Endodermal cell (in vitro differentiated cells): ENCODE measurements around the gene GNAQ. TPM values are rescaled to one million over a fixed set of nuclear protein-coding genes. Genes with fewer than 3 reads are reported as not detected.

ENCODE experiments used
- DNase-seq: peaks from one replicate; pipeline ENCODE4 v3.0.0-alpha.2; 2017
- H3K27ac ChIP-seq: 2 replicates; pipeline ENCODE4 v1.5.1; 2013; ENCODE audit warnings: mild to moderate bottlenecking, low read depth, low read length, moderate library complexity
- H3K27me3 ChIP-seq: 2 replicates; pipeline ENCODE4 v1.6.1; 2013; ENCODE audit warnings: mild to moderate bottlenecking, low read length, moderate library complexity; ENCODE audit not compliant: insufficient read depth, control insufficient read depth, poor library complexity, severe bottlenecking
- H3K36me3 ChIP-seq: 2 replicates; pipeline ENCODE4 v1.7.0; 2013; ENCODE audit warnings: mild to moderate bottlenecking, low read length, moderate library complexity; ENCODE audit not compliant: control insufficient read depth, insufficient read depth
- H3K4me1 ChIP-seq: one replicate; pipeline ENCODE4 v1.7.0; 2013; ENCODE audit warnings: low read length; ENCODE audit not compliant: control insufficient read depth, insufficient read depth
- H3K4me3 ChIP-seq: 2 replicates; pipeline ENCODE4 v1.5.1; 2013; ENCODE audit warnings: mild to moderate bottlenecking, low read length, moderate library complexity
- H3K9ac ChIP-seq: 2 replicates; pipeline ENCODE4 v1.6.1; 2013; ENCODE audit warnings: mild to moderate bottlenecking, low read length, moderate library complexity; ENCODE audit not compliant: poor library complexity, severe bottlenecking; ENCODE audit errors: extremely low read depth
- H3K9me3 ChIP-seq: 2 replicates; pipeline ENCODE4 v1.6.1; 2013; ENCODE audit warnings: mild to moderate bottlenecking, low read length, moderate library complexity; ENCODE audit not compliant: control insufficient read depth
- H3K27ac Mint-ChIP-seq: 2 replicates; pipeline ENCODE4 v1.8.0; 2020; ENCODE audit warnings: mixed read lengths
- H3K27me3 Mint-ChIP-seq: 2 replicates; pipeline ENCODE4 v1.8.0; 2021; ENCODE audit warnings: mild to moderate bottlenecking, mixed read lengths; ENCODE audit not compliant: insufficient read depth
- H3K36me3 Mint-ChIP-seq: 2 replicates; pipeline ENCODE4 v1.8.0; 2020; ENCODE audit warnings: low read depth, mixed read lengths
- H3K4me1 Mint-ChIP-seq: 2 replicates; pipeline ENCODE4 v1.8.0; 2020; ENCODE audit warnings: mixed read lengths
- H3K4me3 Mint-ChIP-seq: 2 replicates; pipeline ENCODE4 v1.8.0; 2020; ENCODE audit warnings: mild to moderate bottlenecking, moderate library complexity, mixed read lengths
- H3K9me3 Mint-ChIP-seq: 2 replicates; pipeline ENCODE4 v1.8.0; 2020; ENCODE audit warnings: mild to moderate bottlenecking, mixed read lengths
- CTCF ChIP-seq: fragments of 200-600 bp; sonication (generic); conservative IDR thresholded peaks from 2 replicates; pipeline ENCODE4 v1.5.0; 2021; ENCODE audit warnings: antibody characterized with exemption, mild to moderate bottlenecking
- WGBS, 2 experiments: methylation state at CpG; one replicate each; pipeline versions ENCODE4 v1.1.5 to v1.1.7; 2013; ENCODE audit warnings: missing lambda C conversion rate in 2 of 2, mixed read lengths in 1 of 2; ENCODE audit not compliant: insufficient coverage in 1 of 2, insufficient read length in 1 of 2; 5-methylcytosine and 5-hydroxymethylcytosine counted together
- total RNA-seq, 2 donors: library from RNA; stranded (reverse); fragmentation: NEBNext Ultra II Directional in 1 of 2; extraction: Animal tissue kit (Norgen Biotek cat#: 25700) in 1 of 2; gene quantifications; 2 replicates in 1 of 2; 3 replicates in 1 of 2; pipeline ENCODE4 v1.2.1, GENCODE V29; 2021

GNAQ gene
- total RNA-seq, 2 donors from 2014 or later: 46.0 to 57.6 TPM

- Histone ChIP-seq H3K9me3 (no peaks in the 10 kb centered on the region), H3K9ac (no peak overlapping the region), H3K4me1 (peaks cover 5% of the 10 kb centered on the region), H3K4me3 (no peak overlapping the region), H3K27ac (no peak overlapping the region), H3K27me3 (no peaks in the 10 kb centered on the region), H3K36me3 (peaks cover under 1% of the 10 kb centered on the region)
- Mint-ChIP-seq H3K27me3 (no peaks in the 10 kb centered on the region), H3K4me1 (peaks cover 30% of the 10 kb centered on the region), H3K36me3 (peaks cover 2% of the 10 kb centered on the region), H3K9me3 (no peaks in the 10 kb centered on the region), H3K27ac (no peak overlapping the region), H3K4me3 (no peak overlapping the region)
- no peak for DNase-seq
- 73 to 97% methylated on average over 2 to 4 of the region's 4 CpGs for WGBS, 2 experiments
- no peak for TF ChIP-seq CTCF
Measured at GRCh38 chr9:77946296-77946695, 85.3 kb downstream of the GNAQ start.

- H3K36me3 ChIP-seq: no peaks in the 10 kb centered on the region
- no peak overlapping the region for H3K9ac ChIP-seq
- 92 to 100% methylated on average over 3 to 4 of the region's 5 CpGs for WGBS, 2 experiments
- H3K27me3 ChIP-seq: no peaks in the 10 kb centered on the region
- DNase-seq: no peak
- H3K4me1 ChIP-seq: peaks cover 5% of the 10 kb centered on the region
- Mint-ChIP-seq H3K36me3 (peaks cover 2% of the 10 kb centered on the region), H3K27ac (no peak overlapping the region), H3K4me3 (no peak overlapping the region), H3K4me1 (peaks cover 30% of the 10 kb centered on the region), H3K9me3 (no peaks in the 10 kb centered on the region), H3K27me3 (no peaks in the 10 kb centered on the region)
- H3K4me3 ChIP-seq: no peak overlapping the region
- no peaks in the 10 kb centered on the region for H3K9me3 ChIP-seq
- TF ChIP-seq CTCF: no peak
- H3K27ac ChIP-seq: no peak overlapping the region
Measured at GRCh38 chr9:77945798-77946197, 85.8 kb downstream of the GNAQ start.

- Mint-ChIP-seq H3K36me3 (peaks cover 2% of the 10 kb centered on the region), H3K27ac (no peak overlapping the region), H3K9me3 (no peaks in the 10 kb centered on the region), H3K4me3 (no peak overlapping the region), H3K27me3 (no peaks in the 10 kb centered on the region), H3K4me1 (peaks cover 20% of the 10 kb centered on the region)
- peak; percentile 70 for TF ChIP-seq CTCF
- Histone ChIP-seq H3K27ac (no peak overlapping the region), H3K27me3 (no peaks in the 10 kb centered on the region), H3K9ac (no peak overlapping the region), H3K36me3 (no peaks in the 10 kb centered on the region), H3K4me1 (peaks cover 5% of the 10 kb centered on the region), H3K9me3 (no peaks in the 10 kb centered on the region), H3K4me3 (no peak overlapping the region)
- peak; percentile 74 for DNase-seq
- WGBS, 2 experiments: 68 to 87% methylated on average over 2 to 6 of the region's 6 CpGs
Measured at GRCh38 chr9:77944556-77945243, 86.9 kb downstream of the GNAQ start.
